GM12873 (cell line): Measurements from ENCODE around the gene ERVMER34-1.

ENCODE experiments used
- TF ChIP-seq, protein P1 (sequence below): IDR thresholded peaks from 2 replicates; pipeline ENCODE4 v1.5.1; 2012; ENCODE audit warnings: low read depth, mild to moderate bottlenecking, moderate library complexity, low read length, control low read depth; ENCODE audit not compliant: insufficient read depth; ENCODE audit errors: missing control alignments

ERVMER34-1 gene

DNA sequence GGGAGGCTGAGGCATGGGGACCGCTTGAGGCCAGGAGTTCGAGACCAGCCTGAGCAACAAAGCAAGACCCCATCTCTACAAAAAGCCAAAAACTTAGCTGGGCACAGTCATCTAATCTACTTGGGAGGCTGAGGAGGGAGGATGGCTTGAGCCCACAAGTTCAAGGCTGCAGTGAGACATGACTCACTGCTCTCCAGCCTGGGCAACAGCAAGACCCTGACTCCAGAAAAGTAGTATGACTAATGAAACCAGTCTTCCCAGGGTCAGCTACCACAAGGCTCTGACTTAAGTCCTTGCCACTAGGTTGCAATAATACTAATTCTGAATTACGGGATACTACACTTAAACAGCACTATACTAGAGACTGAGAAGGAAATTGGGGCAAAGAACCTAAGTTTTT lies 33.1 kb downstream of the ERVMER34-1 start:
- TF ChIP-seq, protein P1, sequence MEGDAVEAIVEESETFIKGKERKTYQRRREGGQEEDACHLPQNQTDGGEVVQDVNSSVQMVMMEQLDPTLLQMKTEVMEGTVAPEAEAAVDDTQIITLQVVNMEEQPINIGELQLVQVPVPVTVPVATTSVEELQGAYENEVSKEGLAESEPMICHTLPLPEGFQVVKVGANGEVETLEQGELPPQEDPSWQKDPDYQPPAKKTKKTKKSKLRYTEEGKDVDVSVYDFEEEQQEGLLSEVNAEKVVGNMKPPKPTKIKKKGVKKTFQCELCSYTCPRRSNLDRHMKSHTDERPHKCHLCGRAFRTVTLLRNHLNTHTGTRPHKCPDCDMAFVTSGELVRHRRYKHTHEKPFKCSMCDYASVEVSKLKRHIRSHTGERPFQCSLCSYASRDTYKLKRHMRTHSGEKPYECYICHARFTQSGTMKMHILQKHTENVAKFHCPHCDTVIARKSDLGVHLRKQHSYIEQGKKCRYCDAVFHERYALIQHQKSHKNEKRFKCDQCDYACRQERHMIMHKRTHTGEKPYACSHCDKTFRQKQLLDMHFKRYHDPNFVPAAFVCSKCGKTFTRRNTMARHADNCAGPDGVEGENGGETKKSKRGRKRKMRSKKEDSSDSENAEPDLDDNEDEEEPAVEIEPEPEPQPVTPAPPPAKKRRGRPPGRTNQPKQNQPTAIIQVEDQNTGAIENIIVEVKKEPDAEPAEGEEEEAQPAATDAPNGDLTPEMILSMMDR = no peak

DNA sequence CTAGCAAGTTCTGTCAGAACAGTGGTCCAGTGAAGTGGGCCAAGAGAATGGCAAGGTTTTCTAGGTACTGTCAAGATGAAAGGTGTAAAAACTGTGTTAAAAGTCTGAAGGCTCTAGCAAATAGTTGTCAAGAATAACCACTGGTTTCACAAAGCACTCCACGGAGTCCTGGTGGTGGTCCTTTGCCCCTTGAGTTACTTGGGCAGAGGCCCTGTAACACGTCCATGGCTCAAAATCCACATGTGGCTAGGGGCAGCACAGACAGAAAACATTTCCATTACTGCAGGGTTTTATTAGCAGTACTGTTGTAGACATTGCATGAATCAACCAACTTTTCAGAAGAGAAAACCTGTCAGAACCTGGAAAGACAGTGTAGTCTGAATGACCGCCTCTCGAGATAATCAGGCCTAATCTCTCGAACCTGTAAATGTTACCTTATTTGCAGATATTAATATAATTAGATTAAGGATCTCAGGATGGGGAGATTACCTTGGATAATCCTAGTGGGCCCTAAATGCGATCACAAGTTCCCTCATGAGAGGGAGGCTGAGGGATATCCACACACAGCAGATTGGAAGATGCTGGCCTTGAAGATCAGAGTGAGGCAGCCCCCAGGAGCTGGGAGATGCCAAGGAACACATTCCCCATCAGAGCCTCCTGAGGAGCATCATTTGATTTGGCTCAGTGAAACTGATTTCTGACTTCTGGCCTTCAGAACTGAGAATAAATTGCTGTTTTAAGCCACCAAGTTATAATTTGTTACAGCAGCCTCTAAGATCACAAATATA lies 34.7 kb downstream of the ERVMER34-1 start:
- TF ChIP-seq, protein P1 = no peak

DNA sequence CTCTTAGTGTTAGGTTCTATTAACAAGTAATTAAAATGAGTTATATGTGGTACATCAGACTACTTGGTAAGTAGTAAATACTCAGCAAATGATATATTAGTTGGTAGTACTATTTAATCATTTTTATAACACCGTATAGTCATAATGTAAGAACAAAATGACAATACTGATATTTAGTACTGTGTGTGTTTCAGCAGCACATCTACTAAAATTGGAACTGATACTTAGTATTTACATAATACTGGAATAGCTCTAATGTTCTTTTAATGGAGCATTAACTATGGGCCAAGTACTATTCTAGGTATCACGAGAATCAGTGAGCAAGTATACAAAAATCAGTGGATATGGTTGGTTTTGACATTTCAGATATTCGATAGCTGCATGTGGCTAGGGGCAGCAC lies 35.3 kb downstream of the ERVMER34-1 start:
- TF ChIP-seq, protein P1 = no peak

DNA sequence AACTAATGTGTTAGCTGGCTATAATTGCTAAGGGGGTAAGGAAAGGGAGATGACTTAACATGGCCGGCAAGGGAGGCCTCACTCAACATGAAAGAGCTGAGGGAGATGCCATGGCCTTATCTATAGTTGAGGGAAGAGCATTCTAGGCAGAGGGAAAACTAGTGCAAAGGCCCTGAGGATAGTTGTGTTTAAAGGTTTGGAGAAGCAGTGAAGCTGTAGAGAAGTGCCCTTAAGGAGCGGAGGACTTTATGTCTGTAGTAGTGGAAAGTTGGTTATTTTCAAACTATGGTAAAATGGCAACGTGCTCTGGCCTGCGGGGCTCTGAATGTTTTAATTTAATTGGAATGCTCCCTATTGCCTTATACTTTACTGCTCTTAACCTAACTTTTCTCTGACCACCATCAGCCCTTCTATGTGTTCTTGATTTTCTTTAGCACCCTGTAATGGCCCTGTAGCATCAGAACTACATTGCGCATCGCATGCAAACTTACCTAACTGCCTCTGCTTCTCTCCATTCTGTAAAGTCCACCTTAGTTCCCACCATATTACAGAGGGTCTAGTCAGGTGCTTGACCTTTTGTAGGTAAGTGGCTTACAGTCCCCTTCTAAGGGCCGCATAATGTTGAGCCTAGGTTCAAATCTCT lies 35.8 kb downstream of the ERVMER34-1 start:
- TF ChIP-seq, protein P1 = no peak

DNA sequence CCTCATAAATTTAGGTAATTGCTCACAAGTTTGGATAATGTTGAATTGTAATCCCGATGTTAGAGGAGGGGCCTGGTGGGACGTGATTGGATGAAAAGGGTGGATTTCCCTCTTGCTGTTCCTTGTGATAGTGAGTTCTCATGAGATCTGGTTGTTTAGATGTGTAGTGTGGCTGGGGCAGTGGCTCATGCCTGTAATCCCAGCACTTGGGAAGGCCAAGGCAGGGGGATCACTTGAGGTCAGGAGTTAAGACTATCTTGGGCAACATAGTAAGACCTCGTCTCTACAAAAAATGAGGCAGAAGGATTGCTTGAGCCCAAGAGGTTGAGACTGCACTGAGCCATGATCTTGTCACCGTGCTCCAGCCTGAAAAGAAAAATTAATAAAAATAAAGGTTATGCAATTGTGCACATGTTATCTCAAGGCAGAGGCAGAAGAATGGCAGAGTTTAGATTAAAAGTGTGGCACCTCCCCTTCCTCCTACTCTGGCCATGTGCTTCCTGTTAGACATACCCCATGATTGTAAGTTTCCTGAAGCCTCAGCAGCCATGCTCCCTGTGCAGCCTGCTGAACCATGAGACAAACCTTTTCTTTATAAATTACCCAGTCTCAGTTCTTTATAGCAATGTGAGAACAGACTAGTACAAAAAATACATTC lies 36.5 kb downstream of the ERVMER34-1 start:
- TF ChIP-seq, protein P1 = no peak

DNA sequence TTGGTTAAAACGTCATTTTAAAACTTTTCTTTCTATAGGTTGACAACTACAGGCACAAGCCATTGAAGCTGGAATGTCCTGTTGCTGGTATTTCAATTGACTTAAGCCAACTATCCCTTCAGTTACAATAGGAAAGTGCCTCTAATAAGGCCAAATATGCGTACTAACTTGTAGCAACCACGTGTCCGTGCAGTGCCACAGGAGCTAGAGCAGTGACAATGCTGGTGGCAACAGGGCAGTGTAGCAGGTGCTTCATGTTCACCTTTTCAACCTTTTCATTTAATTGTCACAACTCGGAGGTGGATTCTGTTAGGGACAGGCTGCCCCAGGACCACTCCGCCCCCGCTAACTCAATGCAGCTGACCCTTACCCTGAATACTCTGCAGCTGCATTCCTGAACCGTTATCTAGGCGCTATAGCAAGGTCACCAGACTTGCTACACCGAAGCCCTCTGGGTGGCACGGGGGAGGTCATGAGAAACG lies 37.7 kb downstream of the ERVMER34-1 start:
- TF ChIP-seq, protein P1 = no peak
